SK-N-SH treated with all-trans-retinoic acid at 6 μM for 48 hours (cell line): Measurements from ENCODE around the gene TTLL7.

Experiments used
- ATAC-seq: fragments of 200-7000 bp; cut with Tn5 transposase; 3 replicates; pipeline ENCODE4 v1.9.1; 2020; ENCODE audit warnings: mild to moderate bottlenecking, moderate library complexity
- ARNTL ChIP-seq: fragments of 450-650 bp; formaldehyde crosslinking; IDR thresholded peaks from 2 replicates; pipeline ENCODE4 v1.5.0; 2020; ENCODE audit warnings: low read depth, mild to moderate bottlenecking, moderate library complexity, borderline replicate concordance
- BACH2 ChIP-seq: fragments of 250-450 bp; sonication (Bioruptor Pico); IDR thresholded peaks from 2 replicates; pipeline ENCODE4 v1.9.0; 2021; ENCODE audit warnings: mild to moderate bottlenecking, borderline replicate concordance
- CREB5 ChIP-seq: fragments of 250-450 bp; sonication (Bioruptor Pico); IDR thresholded peaks from 2 replicates; pipeline ENCODE4 v1.5.1; 2020; ENCODE audit warnings: low read depth, mild to moderate bottlenecking, moderate library complexity
- CSDC2 ChIP-seq: fragments of 250-450 bp; sonication (Bioruptor Pico); IDR thresholded peaks from 2 replicates; pipeline ENCODE4 v1.5.0; 2020; ENCODE audit warnings: mild to moderate bottlenecking, moderate library complexity
- CSRNP3 ChIP-seq: fragments of 250-450 bp; sonication (Bioruptor Pico); IDR thresholded peaks from 2 replicates; pipeline ENCODE4 v1.5.1; 2021; ENCODE audit warnings: mild to moderate bottlenecking, moderate library complexity
- ESRRG ChIP-seq: fragments of 250-450 bp; sonication (Bioruptor Pico); IDR thresholded peaks from 2 replicates; pipeline ENCODE4 v1.6.1; 2021; ENCODE audit warnings: mild to moderate bottlenecking
- GLIS3 ChIP-seq: fragments of 250-450 bp; sonication (Bioruptor Pico); IDR thresholded peaks from 2 replicates; pipeline ENCODE4 v1.5.0; 2020; ENCODE audit warnings: mild to moderate bottlenecking, moderate library complexity
- OSR1 ChIP-seq: fragments of 250-450 bp; sonication (Bioruptor Pico); IDR thresholded peaks from 2 replicates; pipeline ENCODE4 v1.8.0; 2022; ENCODE audit warnings: moderate library complexity, mild to moderate bottlenecking, inconsistent platforms
- PATZ1 ChIP-seq: fragments of 250-450 bp; sonication (Bioruptor Pico); IDR thresholded peaks from 2 replicates; pipeline ENCODE4 v1.8.0; 2020; ENCODE audit warnings: mild to moderate bottlenecking, moderate library complexity, borderline replicate concordance
- PPARA ChIP-seq: fragments of 250-450 bp; sonication (Bioruptor Pico); IDR thresholded peaks from 2 replicates; pipeline ENCODE4 v1.5.0; 2020; ENCODE audit warnings: mild to moderate bottlenecking, borderline replicate concordance
- RARB ChIP-seq: fragments of 250-450 bp; sonication (Bioruptor Pico); IDR thresholded peaks from 2 replicates; pipeline ENCODE4 v1.8.0; 2021; ENCODE audit warnings: mild to moderate bottlenecking, moderate library complexity
- SNAI2 ChIP-seq: fragments of 250-450 bp; sonication (Bioruptor Pico); IDR thresholded peaks from 2 replicates; pipeline ENCODE4 v1.5.0; 2020; ENCODE audit warnings: mild to moderate bottlenecking, moderate library complexity
- TOX ChIP-seq: fragments of 250-450 bp; sonication (Bioruptor Pico); IDR thresholded peaks from 2 replicates; pipeline ENCODE4 v1.8.0; 2021; ENCODE audit warnings: mild to moderate bottlenecking, moderate library complexity, borderline replicate concordance
- TSHZ2 ChIP-seq: fragments of 250-450 bp; sonication (Bioruptor Pico); IDR thresholded peaks from 2 replicates; pipeline ENCODE4 v1.5.0; 2020; ENCODE audit warnings: mild to moderate bottlenecking, moderate library complexity
- ZC3H10 ChIP-seq: fragments of 250-450 bp; sonication (Bioruptor Pico); IDR thresholded peaks from 2 replicates; pipeline ENCODE4 v1.5.1; 2021; ENCODE audit warnings: mild to moderate bottlenecking, moderate library complexity
- ZFP3 ChIP-seq: fragments of 250-450 bp; sonication (Bioruptor Pico); IDR thresholded peaks from 2 replicates; pipeline ENCODE4 v1.5.0; 2020; ENCODE audit warnings: mild to moderate bottlenecking, moderate library complexity
- ZFP30 ChIP-seq: fragments of 450-650 bp; formaldehyde crosslinking; IDR thresholded peaks from 2 replicates; pipeline ENCODE4 v1.5.0; 2022; ENCODE audit warnings: mild to moderate bottlenecking, moderate library complexity
- ZNF565 ChIP-seq: fragments of 450-650 bp; formaldehyde crosslinking; conservative IDR thresholded peaks from 2 replicates; pipeline ENCODE4 v1.5.0; 2020; ENCODE audit warnings: low read depth, mild to moderate bottlenecking, moderate library complexity
- ZNF8 ChIP-seq: fragments of 450-650 bp; formaldehyde crosslinking; IDR thresholded peaks from 2 replicates; pipeline ENCODE4 v1.5.0; 2020; ENCODE audit warnings: mild to moderate bottlenecking, moderate library complexity
- TF ChIP-seq, protein P1 (sequence below): fragments of 250-450 bp; sonication (Bioruptor Pico); IDR thresholded peaks from 2 replicates; pipeline ENCODE4 v1.8.0; 2021; ENCODE audit warnings: low read depth, mild to moderate bottlenecking, moderate library complexity, borderline replicate concordance

Gene TTLL7

GRCh38 chr1:83942914-83943313 is 56.0 kb downstream of the TTLL7 start:
- TF ChIP-seq, protein P1, sequence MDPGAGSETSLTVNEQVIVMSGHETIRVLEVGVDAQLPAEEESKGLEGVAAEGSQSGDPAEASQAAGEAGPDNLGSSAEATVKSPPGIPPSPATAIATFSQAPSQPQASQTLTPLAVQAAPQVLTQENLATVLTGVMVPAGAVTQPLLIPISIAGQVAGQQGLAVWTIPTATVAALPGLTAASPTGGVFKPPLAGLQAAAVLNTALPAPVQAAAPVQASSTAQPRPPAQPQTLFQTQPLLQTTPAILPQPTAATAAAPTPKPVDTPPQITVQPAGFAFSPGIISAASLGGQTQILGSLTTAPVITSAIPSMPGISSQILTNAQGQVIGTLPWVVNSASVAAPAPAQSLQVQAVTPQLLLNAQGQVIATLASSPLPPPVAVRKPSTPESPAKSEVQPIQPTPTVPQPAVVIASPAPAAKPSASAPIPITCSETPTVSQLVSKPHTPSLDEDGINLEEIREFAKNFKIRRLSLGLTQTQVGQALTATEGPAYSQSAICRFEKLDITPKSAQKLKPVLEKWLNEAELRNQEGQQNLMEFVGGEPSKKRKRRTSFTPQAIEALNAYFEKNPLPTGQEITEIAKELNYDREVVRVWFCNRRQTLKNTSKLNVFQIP (CRISPR knock-in tag), result no peak
- ATAC-seq, result no peak

GRCh38 chr1:83934550-83934949 is 64.4 kb downstream of the TTLL7 start:
- no peak for ATAC-seq

GRCh38 chr1:83932693-83933092 is 66.2 kb downstream of the TTLL7 start:
- TF ChIP-seq GLIS3 (CRISPR knock-in tag) (no peak), TOX (CRISPR knock-in tag) (no peak), ZC3H10 (CRISPR knock-in tag) (no peak), ARNTL (CRISPR knock-in tag) (no peak), ZFP30 (CRISPR knock-in tag) (no peak), BACH2 (CRISPR knock-in tag) (no peak), ESRRG (CRISPR knock-in tag) (no peak), PPARA (CRISPR knock-in tag) (no peak), ZNF565 (CRISPR knock-in tag) (no peak), CSDC2 (CRISPR knock-in tag) (no peak), RARB (CRISPR knock-in tag) (no peak), OSR1 (no peak), PATZ1 (no peak)
- no peak for ATAC-seq

More at GRCh38 chr1:83934550-83934949, 64.4 kb downstream of the TTLL7 start:
- TF ChIP-seq, protein P1 (CRISPR knock-in tag), result no peak
- TF ChIP-seq, all 23 proteins: peak for 0

- no peak for ATAC-seq
- TF ChIP-seq ZFP3 (CRISPR knock-in tag), result no peak
- no peak for TF ChIP-seq SNAI2 (CRISPR knock-in tag)
- no peak for TF ChIP-seq CSRNP3 (CRISPR knock-in tag)
- no peak for TF ChIP-seq OSR1
- no peak for TF ChIP-seq TOX (CRISPR knock-in tag)
- no peak for TF ChIP-seq GLIS3 (CRISPR knock-in tag)
- TF ChIP-seq BACH2 (CRISPR knock-in tag), result no peak
- TF ChIP-seq ZNF565 (CRISPR knock-in tag), result no peak
- no peak for TF ChIP-seq CREB5 (CRISPR knock-in tag)
- TF ChIP-seq ZFP30 (CRISPR knock-in tag), result no peak
- no peak for TF ChIP-seq ZNF8 (CRISPR knock-in tag)
- TF ChIP-seq ARNTL (CRISPR knock-in tag), result no peak
- no peak for TF ChIP-seq RARB (CRISPR knock-in tag)
- no peak for TF ChIP-seq PATZ1
- no peak for TF ChIP-seq PPARA (CRISPR knock-in tag)
- no peak for TF ChIP-seq ESRRG (CRISPR knock-in tag)
- no peak for TF ChIP-seq CSDC2 (CRISPR knock-in tag)
- no peak for TF ChIP-seq TSHZ2
- TF ChIP-seq, protein P1 (CRISPR knock-in tag), result no peak
Measured at GRCh38 chr1:83932281-83932680, 66.7 kb downstream of the TTLL7 start.
